Omental fat pad (tissue), 4 donors: ENCODE data around the gene SHOC2. TPM values are rescaled to one million over a fixed set of nuclear protein-coding genes. Genes with fewer than 3 reads are reported as not detected.

Experiments
- ATAC-seq: fragments of 150-250 bp; one replicate; pipeline ENCODE4 v1.9.1; 2016; ENCODE audit warnings: mild to moderate bottlenecking, moderate library complexity; ENCODE audit not compliant: low FRiP score
- DNase-seq: peaks from one replicate; pipeline ENCODE4 v3.0.0-alpha.2; 2019; ENCODE audit warnings: low spot score
- CTCF ChIP-seq, 3 donors: fragments of 450-650 bp; IDR thresholded peaks; one replicate each; pipeline ENCODE4 v1.5.1; 2016 to 2017; ENCODE audit warnings: antibody characterized with exemption in 3 of 3, mild to moderate bottlenecking in 3 of 3, moderate library complexity in 2 of 3
- total RNA-seq, 4 donors: library from RNA; depleted of rRNA; stranded (reverse); fragments of >200 nt; gene quantifications; one replicate each; pipeline ENCODE4 v1.1.0, GENCODE V29; 2016

SHOC2 gene
- total RNA-seq: 10 to 100 TPM; 52.4 to 73.6 (median 67.6) TPM

- no peak for TF ChIP-seq CTCF (IDR thresholded peaks at IDR 0.05)
- peak; percentile 86 for DNase-seq
- peak; percentile 41 for ATAC-seq
Measured at GRCh38 chr10:110919349-110919931, at the start of gene SHOC2. Gene SHOC2 (plus strand): TSS chr10:110919604. CDS start chr10:110964359, 44,755 bp downstream.

GRCh38 chr10:110870823-110871297 is 48.5 kb upstream of the SHOC2 start:
- TF ChIP-seq CTCF (IDR thresholded peaks at IDR 0.05): no peak
- no peak for ATAC-seq

GRCh38 chr10:110871298-110872084 is 47.9 kb upstream of the SHOC2 start, which contains the start of gene PDCD4:
Gene PDCD4 (plus strand): TSS chr10:110871928. CDS start chr10:110876028, 4,100 bp downstream.
- ATAC-seq (peak; percentile 95), DNase-seq (peak; percentile 94)
- no peak for TF ChIP-seq CTCF (IDR thresholded peaks at IDR 0.05)

More at GRCh38 chr10:110870823-110871297, 48.5 kb upstream of the SHOC2 start:
- DNase-seq: no peak

- no peak for DNase-seq
- ATAC-seq: peak; percentile 69
- TF ChIP-seq CTCF (IDR thresholded peaks at IDR 0.05): no peak
Measured at GRCh38 chr10:110872145-110872983, 47.0 kb upstream of the SHOC2 start.

GRCh38 chr10:110872984-110873923 is 46.1 kb upstream of the SHOC2 start:
- ATAC-seq: no peak
- DNase-seq: no peak
- TF ChIP-seq CTCF (IDR thresholded peaks at IDR 0.05): no peak

GRCh38 chr10:110873951-110874350 is 45.5 kb upstream of the SHOC2 start:
- TF ChIP-seq CTCF (IDR thresholded peaks at IDR 0.05): no peak
- DNase-seq (no peak), ATAC-seq (no peak)
